Measurements from ENCODE around the gene ZNF846.
"Not testable (repeated sequence)": the region's sequence is repeated elsewhere in the genome, so short reads cannot be mapped to it uniquely, and the experiment has no call there.

ZNF846 gene

GRCh38 chr19:9768175-9769112 lies at the start of gene ZNF846:
ZNF846 (minus strand) TSS chr19:9768738; CDS start chr19:9764950, 3,788 bp downstream.
- peak; percentile 83 for DNase-seq (ENCODE audit: low read depth in 2 of 2, low spot score in 1 of 2)

GRCh38 chr19:9818175-9818733 lies 49.7 kb upstream of the ZNF846 start:
- no peak for DNase-seq (ENCODE audit: low read depth in 2 of 2, low spot score in 1 of 2)

GRCh38 chr19:9811139-9811538 lies 42.6 kb upstream of the ZNF846 start:
- no peak for DNase-seq (ENCODE audit: low read depth in 2 of 2, low spot score in 1 of 2)

- no peak for DNase-seq (ENCODE audit: low read depth in 2 of 2, low spot score in 1 of 2)
Observed at GRCh38 chr19:9808855-9809824, 40.6 kb upstream of the ZNF846 start.

GRCh38 chr19:9806803-9807202 lies 38.3 kb upstream of the ZNF846 start:
- no peak for DNase-seq (ENCODE audit: low read depth in 2 of 2, low spot score in 1 of 2)

DNA sequence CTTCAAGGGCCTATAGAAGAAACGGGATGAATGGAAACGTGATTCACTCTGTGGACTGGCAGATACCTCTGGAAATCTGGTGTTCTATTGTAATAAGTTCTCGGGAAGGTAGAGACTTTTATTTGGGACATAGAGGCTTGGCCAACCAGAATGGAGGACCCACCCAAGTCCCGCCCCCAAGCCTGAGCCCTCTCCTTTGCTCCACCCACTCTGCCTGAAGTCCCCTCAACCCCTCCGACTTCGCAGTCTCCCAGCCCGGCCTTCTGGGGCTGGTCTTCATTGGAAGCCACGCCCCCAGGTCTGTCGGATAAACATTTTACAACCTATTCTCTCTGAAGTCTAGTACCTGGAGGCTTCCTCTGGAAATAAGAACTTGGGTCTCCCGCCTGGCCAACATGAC lies 33.4 kb upstream of the ZNF846 start:
- no peak for DNase-seq (ENCODE audit: low read depth in 2 of 2, low spot score in 1 of 2)

DNA sequence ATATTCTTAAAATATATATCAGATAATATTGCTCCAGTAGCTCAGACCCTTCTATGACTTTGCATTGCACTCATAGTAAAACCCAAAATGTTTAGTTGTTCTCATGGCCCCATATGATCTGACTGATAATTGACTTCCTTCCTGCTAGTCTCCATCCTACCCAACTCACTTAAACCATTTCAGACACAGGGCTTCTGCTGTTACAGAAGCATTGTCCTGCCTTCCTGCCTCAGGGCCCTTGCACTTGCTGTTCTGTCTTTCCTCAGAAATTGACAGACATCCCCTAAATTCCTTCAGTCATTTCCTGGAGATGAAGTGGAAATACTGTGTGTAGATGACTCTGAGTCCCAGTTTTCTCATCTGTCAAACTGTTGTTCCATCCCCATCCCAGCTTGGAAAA lies 30.6 kb upstream of the ZNF846 start:
- DNase-seq (ENCODE audit: low read depth in 2 of 2, low spot score in 1 of 2) = no peak

DNA sequence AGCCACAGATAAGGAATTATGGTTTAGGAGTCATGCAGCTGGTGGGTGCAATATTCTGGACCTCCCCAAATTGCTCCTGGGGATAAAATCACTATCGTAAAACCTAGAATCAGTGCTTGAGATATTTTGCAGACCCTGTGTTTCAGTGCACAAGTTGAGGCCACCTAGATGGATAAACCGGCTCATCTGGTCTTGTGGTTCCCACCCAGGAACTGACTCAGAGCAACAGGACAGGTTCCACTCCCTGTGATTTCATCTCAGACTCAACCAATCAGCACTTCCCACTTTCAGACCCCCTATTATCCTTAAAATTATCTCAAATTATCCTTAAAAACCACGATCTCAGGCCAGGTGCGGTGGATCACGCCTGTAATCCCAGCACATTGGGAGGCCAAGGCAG lies 29.3 kb upstream of the ZNF846 start:
- no peak for DNase-seq (ENCODE audit: low read depth in 2 of 2, low spot score in 1 of 2)

- peak; percentile 47 to 66 for DNase-seq (ENCODE audit: low read depth in 2 of 2, low spot score in 1 of 2)
Observed at GRCh38 chr19:9796113-9796773, 27.7 kb upstream of the ZNF846 start.

DNA sequence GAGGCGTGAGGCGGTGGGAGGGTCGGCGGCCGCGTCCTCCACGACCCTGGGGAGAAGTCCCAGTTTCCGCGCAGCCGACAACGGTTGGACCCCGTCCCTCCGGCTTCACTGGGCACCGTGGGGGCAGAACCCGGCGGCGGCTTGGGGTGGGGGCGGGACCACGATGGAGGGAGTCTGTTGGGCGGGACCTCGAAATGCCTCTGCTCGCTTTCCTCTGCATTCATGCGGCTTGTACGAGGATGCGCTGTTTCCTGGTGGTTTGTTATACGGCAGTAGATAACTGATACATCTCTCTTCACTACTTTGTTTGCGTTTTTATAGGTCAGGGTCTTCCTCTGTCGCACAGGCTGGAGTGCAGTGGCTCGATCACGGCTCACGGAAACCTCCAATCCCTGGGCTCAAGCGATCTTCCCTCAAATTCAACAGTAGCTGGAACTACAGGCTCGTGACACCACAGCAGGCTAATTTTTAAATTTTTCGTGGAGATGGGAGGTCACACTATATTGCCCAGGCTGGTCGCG lies 24.6 kb upstream of the ZNF846 start:
- DNase-seq (ENCODE audit: low read depth in 2 of 2, low spot score in 1 of 2) = peak; percentile 41 to 44

- peak; percentile 65 to 92 for DNase-seq (ENCODE audit: low read depth in 2 of 2, low spot score in 1 of 2)
Observed at GRCh38 chr19:9792206-9793070, 23.9 kb upstream of the ZNF846 start.

DNA sequence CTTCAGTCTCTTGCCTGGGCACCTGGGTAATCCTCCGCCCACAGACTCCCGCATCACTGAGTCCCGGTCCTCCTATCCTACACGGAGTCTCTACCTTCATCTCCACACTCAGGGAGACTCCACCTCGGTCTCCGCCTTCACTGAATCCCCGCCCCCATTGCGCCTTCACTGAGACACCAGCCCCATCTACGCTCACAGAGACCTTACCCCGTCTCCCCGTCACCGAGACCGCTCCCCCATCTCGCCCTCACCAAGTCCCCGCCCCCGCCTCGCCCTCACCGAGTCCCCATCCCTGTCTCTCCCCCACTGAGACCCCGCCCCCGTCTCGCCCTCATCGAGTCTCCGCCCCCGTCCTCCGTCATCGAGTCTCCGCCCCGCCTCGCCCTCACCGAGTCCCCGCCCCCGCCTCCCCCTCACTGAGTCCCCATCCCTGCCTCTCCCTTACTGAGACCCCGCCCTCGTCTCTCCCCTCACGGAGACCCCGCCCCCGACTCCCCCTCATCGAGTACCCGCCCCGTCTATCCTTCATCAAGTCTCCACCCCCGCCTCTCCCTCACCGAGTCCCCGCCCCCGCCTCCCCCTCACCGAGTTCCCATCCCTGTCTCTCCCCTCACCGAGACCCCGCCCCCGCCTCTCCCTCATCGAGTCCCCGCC lies 23.1 kb upstream of the ZNF846 start:
- DNase-seq (ENCODE audit: low read depth in 2 of 2, low spot score in 1 of 2) = peak; percentile 89 to 94

DNA sequence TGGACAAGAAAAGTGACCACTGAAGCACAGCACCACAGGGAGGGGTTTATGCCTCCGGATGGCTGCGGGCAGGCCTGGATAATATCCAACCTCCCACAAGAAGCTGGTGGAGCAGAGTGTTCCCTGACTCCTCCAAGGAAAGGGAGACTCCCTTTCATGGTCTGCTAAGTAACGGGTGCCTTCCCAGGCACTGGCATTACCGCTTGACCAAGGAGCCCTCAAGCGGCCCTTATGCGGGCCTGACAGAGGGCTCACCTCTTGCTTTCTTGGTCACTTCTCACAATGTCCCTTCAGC lies 22.5 kb upstream of the ZNF846 start:
- not testable (repeated sequence) for DNase-seq (ENCODE audit: low read depth in 2 of 2, low spot score in 1 of 2)

- DNase-seq (ENCODE audit: low read depth in 2 of 2, low spot score in 1 of 2) = not testable (repeated sequence)
Observed at GRCh38 chr19:9789579-9789978, 21.0 kb upstream of the ZNF846 start.

DNA sequence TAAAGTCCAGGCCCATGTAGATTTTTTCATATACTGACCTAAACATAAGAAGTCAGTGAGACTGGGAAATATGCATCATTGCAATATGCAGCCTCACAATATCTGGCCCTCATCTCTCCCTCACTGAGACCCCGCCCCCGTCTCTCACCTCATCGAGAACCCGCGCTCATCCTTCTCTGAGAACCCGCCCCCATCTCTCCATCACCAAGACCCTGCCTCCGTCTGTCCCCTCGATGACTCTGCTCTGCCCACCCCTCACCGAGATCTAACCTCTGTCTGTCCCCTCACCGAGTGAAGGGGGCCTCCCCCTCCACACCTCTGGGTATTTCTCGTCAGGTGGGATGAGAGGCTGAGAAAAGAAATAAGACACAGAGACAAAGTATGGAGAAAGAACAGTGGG lies 20.5 kb upstream of the ZNF846 start:
- DNase-seq (ENCODE audit: low read depth in 2 of 2, low spot score in 1 of 2) = no peak

DNA sequence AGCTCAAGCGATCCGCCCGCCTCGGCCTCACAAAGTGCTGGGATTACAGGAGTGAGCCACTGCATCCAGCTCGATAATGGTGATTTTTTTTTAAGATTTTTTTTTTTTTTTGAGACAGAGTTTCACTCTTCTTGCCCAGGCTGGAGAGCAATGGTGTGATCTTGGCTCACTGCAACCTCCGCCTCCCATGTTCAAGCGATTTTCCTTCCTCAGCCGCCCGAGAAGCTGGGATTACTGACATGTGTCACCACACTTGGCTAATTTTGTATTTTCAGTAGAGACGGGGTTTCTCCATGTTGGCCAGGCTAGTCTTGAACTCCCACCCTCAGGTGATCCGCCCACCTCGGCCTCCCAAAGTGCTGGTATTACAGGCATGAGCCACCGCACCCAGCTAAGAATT lies 20.1 kb upstream of the ZNF846 start:
- not testable (repeated sequence) for DNase-seq (ENCODE audit: low read depth in 2 of 2, low spot score in 1 of 2)

DNA sequence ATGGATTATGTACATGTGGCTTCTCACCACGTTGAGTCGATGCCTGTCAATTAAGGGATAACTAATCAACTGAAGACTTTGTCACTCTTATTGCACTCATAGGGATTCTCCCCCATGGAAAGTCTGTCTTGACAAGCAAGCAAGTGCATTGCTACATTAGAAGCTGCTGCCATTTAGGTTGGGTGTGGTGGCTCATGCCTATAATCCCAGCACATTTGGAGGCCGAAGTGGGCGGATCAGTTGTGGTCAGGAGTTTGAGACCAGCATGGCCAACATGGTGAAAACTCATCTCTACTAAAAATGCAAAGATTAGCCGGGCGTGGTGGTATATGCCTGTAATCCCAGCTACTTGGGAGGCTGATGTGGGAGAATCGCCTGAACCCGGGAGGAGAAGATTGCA lies 18.3 kb upstream of the ZNF846 start:
- DNase-seq (ENCODE audit: low read depth in 2 of 2, low spot score in 1 of 2) = no peak

DNA sequence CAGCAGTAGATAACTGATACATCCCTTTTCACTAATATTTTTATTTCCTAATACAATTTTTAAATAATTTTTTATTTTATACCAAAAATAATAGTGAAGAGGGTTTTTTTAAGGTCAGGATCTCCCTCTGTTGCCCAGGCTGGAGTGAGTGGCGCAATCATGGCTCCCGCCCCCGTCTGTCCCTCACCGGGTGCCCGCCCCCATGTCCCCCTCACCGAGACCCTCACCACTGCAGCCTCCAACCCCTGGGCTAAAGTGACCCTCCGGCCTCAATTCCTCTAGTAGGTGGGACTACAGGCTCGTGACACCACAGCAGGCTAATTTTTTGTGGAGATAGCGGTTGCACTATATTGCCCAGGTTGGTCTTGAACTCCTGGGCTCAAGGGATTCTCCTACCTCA lies 17.8 kb upstream of the ZNF846 start:
- DNase-seq (ENCODE audit: low read depth in 2 of 2, low spot score in 1 of 2) = no peak

Measured in stimulated activated CD8-positive, alpha-beta memory T cell treated with anti-CD3 and anti-CD28 coated beads, Interleukin-4, amount 100 ng/mL, for 1 hour (primary cell).